Osteoblast (primary cell): Measurements from ENCODE around the gene PTPN14. TPM values are rescaled to one million over a fixed set of nuclear protein-coding genes. Genes with fewer than 3 reads are reported as not detected.

Source experiments
- DNase-seq: peaks from one replicate; pipeline ENCODE4 v3.0.0; 2011; ENCODE audit warnings: low spot score, mixed read lengths; ENCODE audit not compliant: insufficient read length; ENCODE audit errors: missing footprints
- H2AFZ ChIP-seq: 2 replicates; pipeline ENCODE4 v1.6.0; 2011; ENCODE audit warnings: mild to moderate bottlenecking, low read length
- H3K27ac ChIP-seq: 2 replicates; pipeline ENCODE4 v1.5.1; 2011; ENCODE audit warnings: mild to moderate bottlenecking, low read depth, low read length, moderate library complexity
- H3K27me3 ChIP-seq: 2 replicates; pipeline ENCODE4 v1.6.0; 2012; ENCODE audit warnings: mild to moderate bottlenecking, control low read depth, inconsistent platforms, low read length, moderate library complexity; ENCODE audit not compliant: insufficient read depth
- H3K36me3 ChIP-seq: 2 replicates; pipeline ENCODE4 v1.5.1; 2011; ENCODE audit warnings: mild to moderate bottlenecking, low read length, control low read depth, moderate library complexity; ENCODE audit not compliant: insufficient read depth
- H3K4me1 ChIP-seq: 2 replicates; pipeline ENCODE4 v1.5.1; 2011; ENCODE audit warnings: mild to moderate bottlenecking, low read length, control low read depth, moderate library complexity; ENCODE audit not compliant: insufficient read depth
- H3K4me2 ChIP-seq: 2 replicates; pipeline ENCODE4 v1.6.0; 2011; ENCODE audit warnings: mild to moderate bottlenecking, low read length; ENCODE audit not compliant: insufficient read depth
- H3K4me3 ChIP-seq: fragments of 200-600 bp; sonication (generic); 3 replicates; pipeline ENCODE4 v1.5.1; 2012; ENCODE audit warnings: mild to moderate bottlenecking, low read length, inconsistent platforms; ENCODE audit not compliant: insufficient read depth
- H3K79me2 ChIP-seq: 2 replicates; pipeline ENCODE4 v1.6.0; 2012; ENCODE audit warnings: mild to moderate bottlenecking, low read length, control low read depth, inconsistent platforms; ENCODE audit not compliant: insufficient read depth
- H3K9me3 ChIP-seq: 2 replicates; pipeline ENCODE4 v1.5.1; 2011; ENCODE audit warnings: low read depth, low read length, control low read depth
- H4K20me1 ChIP-seq: 2 replicates; pipeline ENCODE4 v1.6.0; 2012; ENCODE audit warnings: mild to moderate bottlenecking, low read length, control low read depth; ENCODE audit not compliant: insufficient read depth
- CTCF ChIP-seq: IDR thresholded peaks from 2 replicates; pipeline ENCODE4 v1.5.1; 2011; ENCODE audit warnings: mild to moderate bottlenecking, low read depth, low read length, moderate library complexity; ENCODE audit errors: extremely low read depth
- total RNA-seq: library from RNA; depleted of rRNA; stranded (reverse); fragments of >200 nt; gene quantifications from 2 replicates; pipeline ENCODE4 v1.2.3, GENCODE V29; 2012

Gene PTPN14
- total RNA-seq, 1 donor, result 131 TPM

GRCh38 chr1:214360116-214360515, 191.3 kb downstream of the PTPN14 start:
- no peak for DNase-seq
- H4K20me1 ChIP-seq, result peaks cover 9% of the 10 kb centered on the region
- no peak overlapping the region for H3K27ac ChIP-seq
- no peak overlapping the region for H3K4me3 ChIP-seq
- peaks cover 36% of the 10 kb centered on the region for H3K79me2 ChIP-seq
- no peak overlapping the region for H2AFZ ChIP-seq
- peaks cover 87% of the 10 kb centered on the region for H3K36me3 ChIP-seq
- no peak overlapping the region for H3K4me2 ChIP-seq
- peaks cover 31% of the 10 kb centered on the region for H3K4me1 ChIP-seq
- TF ChIP-seq CTCF, result no peak
- H3K27me3 ChIP-seq, result no peaks in the 10 kb centered on the region
- H3K9me3 ChIP-seq, result no peaks in the 10 kb centered on the region

GRCh38 chr1:214354440-214355148, 196.8 kb downstream of the PTPN14 start:
- H4K20me1 ChIP-seq, result peaks cover 11% of the 10 kb centered on the region
- no peak for DNase-seq
- H3K4me3 ChIP-seq, result no peak overlapping the region
- H2AFZ ChIP-seq, result no peak overlapping the region
- H3K27me3 ChIP-seq, result no peaks in the 10 kb centered on the region
- no peak overlapping the region for H3K27ac ChIP-seq
- H3K79me2 ChIP-seq, result peaks cover 8% of the 10 kb centered on the region
- no peak for TF ChIP-seq CTCF
- H3K36me3 ChIP-seq, result peaks cover 84% of the 10 kb centered on the region
- no peaks in the 10 kb centered on the region for H3K9me3 ChIP-seq
- no peak overlapping the region for H3K4me2 ChIP-seq
- H3K4me1 ChIP-seq, result peaks cover 21% of the 10 kb centered on the region

- no peak overlapping the region for H2AFZ ChIP-seq
- peaks cover 11% of the 10 kb centered on the region for H3K79me2 ChIP-seq
- DNase-seq, result no peak
- H3K4me1 ChIP-seq, result peaks cover 21% of the 10 kb centered on the region
- H3K9me3 ChIP-seq, result no peaks in the 10 kb centered on the region
- peaks cover 8% of the 10 kb centered on the region for H4K20me1 ChIP-seq
- H3K27ac ChIP-seq, result no peak overlapping the region
- H3K27me3 ChIP-seq, result no peaks in the 10 kb centered on the region
- no peak overlapping the region for H3K4me2 ChIP-seq
- H3K36me3 ChIP-seq, result peaks cover 90% of the 10 kb centered on the region
- no peak for TF ChIP-seq CTCF
- H3K4me3 ChIP-seq, result no peak overlapping the region
These were observed 198.6 kb downstream of the PTPN14 start for GRCh38 chr1:214352838-214353237.

GRCh38 chr1:214351551-214352277, 199.7 kb downstream of the PTPN14 start:
- no peak overlapping the region for H3K4me2 ChIP-seq
- DNase-seq, result no peak
- no peaks in the 10 kb centered on the region for H3K27me3 ChIP-seq

More at GRCh38 chr1:214351551-214352277, 199.7 kb downstream of the PTPN14 start:
- no peak overlapping the region for H3K27ac ChIP-seq
- H3K4me1 ChIP-seq, result peaks cover 21% of the 10 kb centered on the region
- H3K4me3 ChIP-seq, result no peak overlapping the region
- H3K79me2 ChIP-seq, result peaks cover 10% of the 10 kb centered on the region
- TF ChIP-seq CTCF, result no peak
- H3K9me3 ChIP-seq, result no peaks in the 10 kb centered on the region
- H2AFZ ChIP-seq, result no peak overlapping the region
- peaks cover 8% of the 10 kb centered on the region for H4K20me1 ChIP-seq
- peaks cover 89% of the 10 kb centered on the region for H3K36me3 ChIP-seq
